HG03520 (cell line): ENCODE data around the gene CNFN.

ENCODE experiments used
- ATAC-seq: cut with Tn5 transposase; IDR thresholded peaks from one replicate; pipeline ENCODE4 v1.9.1; 2021; ENCODE audit warnings: mild to moderate bottlenecking, moderate library complexity; ENCODE audit not compliant: unreplicated experiment

The CNFN gene

GRCh38 chr19:42376177-42376555 lies 13.9 kb downstream of the CNFN start:
- no peak for ATAC-seq

- no peak for ATAC-seq
Measured at GRCh38 chr19:42375415-42376176, 14.5 kb downstream of the CNFN start.

- no peak for ATAC-seq
Measured at GRCh38 chr19:42374826-42375376, 15.2 kb downstream of the CNFN start.

- ATAC-seq, result no peak
Measured at GRCh38 chr19:42370626-42371175, 19.4 kb downstream of the CNFN start.

GRCh38 chr19:42370068-42370520 lies 20.0 kb downstream of the CNFN start:
- ATAC-seq, result no peak

- ATAC-seq, result no peak
Measured at GRCh38 chr19:42369433-42370067, 20.5 kb downstream of the CNFN start.

GRCh38 chr19:42368765-42369164 lies 21.3 kb downstream of the CNFN start:
- no peak for ATAC-seq

GRCh38 chr19:42368360-42368759 lies 21.7 kb downstream of the CNFN start:
- ATAC-seq, result no peak

- no peak for ATAC-seq
Measured at GRCh38 chr19:42367929-42368328, 22.2 kb downstream of the CNFN start.

GRCh38 chr19:42366673-42367072 lies 23.4 kb downstream of the CNFN start:
- no peak for ATAC-seq

- no peak for ATAC-seq
Measured at GRCh38 chr19:42363614-42364346, 26.3 kb downstream of the CNFN start.

- no peak for ATAC-seq
Measured at GRCh38 chr19:42362891-42363440, 27.1 kb downstream of the CNFN start.

GRCh38 chr19:42362342-42362741 lies 27.8 kb downstream of the CNFN start:
- ATAC-seq, result no peak

GRCh38 chr19:42361545-42361910 lies 28.6 kb downstream of the CNFN start:
- ATAC-seq, result no peak

GRCh38 chr19:42360787-42361544 lies 29.1 kb downstream of the CNFN start:
- no peak for ATAC-seq

- ATAC-seq, result no peak
Measured at GRCh38 chr19:42357290-42357689, 32.8 kb downstream of the CNFN start.

- no peak for ATAC-seq
Measured at GRCh38 chr19:42356686-42357085, 33.4 kb downstream of the CNFN start.

GRCh38 chr19:42355896-42356295 lies 34.2 kb downstream of the CNFN start:
- no peak for ATAC-seq

- no peak for ATAC-seq
Measured at GRCh38 chr19:42353341-42354015, 36.6 kb downstream of the CNFN start.
